ENCODE data around the gene HDAC10. TPM values are rescaled to one million over a fixed set of nuclear protein-coding genes. Genes with fewer than 3 reads are reported as not detected.

The HDAC10 gene
- total RNA-seq, 1 donor from 2014 or later = 47.9 TPM

DNA sequence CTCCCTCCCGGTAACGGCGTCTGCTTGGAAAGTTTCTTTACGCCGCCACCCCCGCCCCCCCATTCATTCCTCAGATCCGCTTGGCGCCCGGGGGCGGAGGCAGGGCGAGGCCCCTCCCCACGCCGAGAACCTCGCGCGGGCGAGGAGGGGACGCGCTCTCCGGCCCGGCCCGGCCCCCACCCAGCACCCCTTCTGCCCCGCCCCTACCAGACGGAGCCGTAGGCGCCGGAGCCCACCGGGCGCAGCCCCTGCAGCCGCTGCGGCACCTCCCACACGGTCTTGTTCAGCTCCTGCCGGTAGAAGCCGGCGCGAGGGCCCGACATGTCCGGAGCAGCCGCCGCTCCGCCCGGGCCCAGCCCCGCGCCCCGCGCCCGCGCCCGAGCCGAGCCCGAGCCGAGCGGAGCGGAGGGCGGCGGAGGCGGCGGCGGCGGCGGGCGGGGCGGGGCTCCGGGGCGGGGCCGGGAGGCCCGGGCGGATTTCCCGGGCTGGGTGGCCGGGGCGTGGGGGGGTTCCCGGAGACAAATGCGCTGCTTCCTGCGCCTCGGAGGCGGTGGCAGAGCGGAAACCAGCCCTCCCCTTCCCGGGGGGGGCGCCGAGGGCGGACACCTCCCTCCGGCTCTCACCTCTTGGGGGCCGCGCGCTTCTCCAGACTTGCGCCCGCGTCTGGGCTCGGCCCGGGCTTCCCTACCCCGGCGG lies 19.1 kb upstream of the HDAC10 start, which contains the start of gene MAPK11:
MAPK11 (minus strand) TSS at position 411 of the 696 bp plus-strand sequence; CDS start at position 323, 88 bp downstream.
- H3K4me3 ChIP-seq = peak within 1 kb of the TSS; percentile 62
- H3K27me3 ChIP-seq (ENCODE audit: low read depth) = peaks cover 5% of the 10 kb centered on the region
- H3K9me3 ChIP-seq = no peaks in the 10 kb centered on the region
- TF ChIP-seq, protein P1, sequence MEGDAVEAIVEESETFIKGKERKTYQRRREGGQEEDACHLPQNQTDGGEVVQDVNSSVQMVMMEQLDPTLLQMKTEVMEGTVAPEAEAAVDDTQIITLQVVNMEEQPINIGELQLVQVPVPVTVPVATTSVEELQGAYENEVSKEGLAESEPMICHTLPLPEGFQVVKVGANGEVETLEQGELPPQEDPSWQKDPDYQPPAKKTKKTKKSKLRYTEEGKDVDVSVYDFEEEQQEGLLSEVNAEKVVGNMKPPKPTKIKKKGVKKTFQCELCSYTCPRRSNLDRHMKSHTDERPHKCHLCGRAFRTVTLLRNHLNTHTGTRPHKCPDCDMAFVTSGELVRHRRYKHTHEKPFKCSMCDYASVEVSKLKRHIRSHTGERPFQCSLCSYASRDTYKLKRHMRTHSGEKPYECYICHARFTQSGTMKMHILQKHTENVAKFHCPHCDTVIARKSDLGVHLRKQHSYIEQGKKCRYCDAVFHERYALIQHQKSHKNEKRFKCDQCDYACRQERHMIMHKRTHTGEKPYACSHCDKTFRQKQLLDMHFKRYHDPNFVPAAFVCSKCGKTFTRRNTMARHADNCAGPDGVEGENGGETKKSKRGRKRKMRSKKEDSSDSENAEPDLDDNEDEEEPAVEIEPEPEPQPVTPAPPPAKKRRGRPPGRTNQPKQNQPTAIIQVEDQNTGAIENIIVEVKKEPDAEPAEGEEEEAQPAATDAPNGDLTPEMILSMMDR (IDR thresholded peaks at IDR 0.05) = no peak
- intact Hi-C loops (cut with DNase I) = loop anchor here (10.0 kb wide), 1 partner anchor 55 kb away; the partner anchor contains the start of gene DENND6B
- DNase-seq (no peak), ATAC-seq (peak; percentile 12 to 31)
- peak within 1 kb of the TSS; percentile 64 for H3K27ac ChIP-seq
- peaks cover 45% of the 10 kb centered on the region for H3K4me1 ChIP-seq
- peaks cover 9% of the 10 kb centered on the region for H3K36me3 ChIP-seq

DNA sequence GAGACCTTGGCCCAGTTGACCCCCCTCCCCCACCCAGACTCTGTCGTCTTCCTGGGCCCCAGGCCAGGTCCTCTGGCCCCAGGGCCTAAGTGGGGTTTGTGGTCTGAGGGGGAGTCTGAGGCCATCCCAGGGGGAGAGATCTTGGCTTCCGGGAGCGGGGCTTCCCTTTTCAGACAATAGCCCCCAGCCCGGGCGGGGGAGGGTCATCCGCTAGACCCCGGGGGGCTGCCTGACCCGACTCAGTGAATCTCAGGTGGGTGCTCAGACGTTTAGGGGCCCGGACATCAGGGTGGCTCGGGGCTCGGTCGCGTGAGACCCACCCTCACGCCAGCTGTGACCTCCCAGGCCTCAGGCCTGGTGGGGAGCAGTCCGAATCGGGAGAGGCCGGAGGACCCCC lies 18.5 kb upstream of the HDAC10 start:
- no peaks in the 10 kb centered on the region for H3K9me3 ChIP-seq
- peak overlapping the region; percentile 64 for H3K27ac ChIP-seq
- TF ChIP-seq, protein P1 (IDR thresholded peaks at IDR 0.05) = no peak
- ATAC-seq (no peak), DNase-seq (no peak)
- intact Hi-C loops (cut with DNase I) = no loop called here
- H3K4me3 ChIP-seq = peak overlapping the region; percentile 62
- peaks cover 6% of the 10 kb centered on the region for H3K36me3 ChIP-seq
- peaks cover 5% of the 10 kb centered on the region for H3K27me3 ChIP-seq (ENCODE audit: low read depth)
- H3K4me1 ChIP-seq = peaks cover 45% of the 10 kb centered on the region

DNA sequence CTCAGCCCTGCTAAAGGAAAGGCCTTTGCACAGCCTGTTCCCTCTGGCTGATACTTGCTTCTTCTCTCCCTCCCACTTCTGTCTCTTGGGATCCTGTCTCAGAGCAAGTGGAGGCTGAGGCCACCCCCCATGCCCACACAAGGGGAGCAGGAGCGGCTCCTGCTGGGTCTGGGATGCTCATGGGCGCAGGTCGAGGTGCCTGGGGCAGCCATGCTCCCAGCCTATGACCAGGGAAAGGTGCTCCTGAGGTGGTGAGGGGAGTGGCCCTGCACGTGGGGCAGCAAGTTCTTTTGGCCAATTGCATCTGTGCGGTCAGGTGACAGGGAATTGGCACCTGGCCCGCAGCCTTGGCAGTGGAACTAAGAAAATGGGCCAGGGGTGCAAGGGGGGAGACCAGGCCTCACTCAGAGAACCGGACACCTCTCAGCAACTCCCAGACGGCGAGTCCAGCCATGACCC lies 17.6 kb upstream of the HDAC10 start:
- ATAC-seq (no peak), DNase-seq (no peak)
- peaks cover 5% of the 10 kb centered on the region for H3K27me3 ChIP-seq (ENCODE audit: low read depth)
- H3K9me3 ChIP-seq = no peaks in the 10 kb centered on the region
- intact Hi-C loops (cut with DNase I) = no loop called here
- no peak overlapping the region for H3K27ac ChIP-seq
- H3K4me3 ChIP-seq = no peak overlapping the region
- TF ChIP-seq, protein P1 (IDR thresholded peaks at IDR 0.05) = no peak
- peaks cover 6% of the 10 kb centered on the region for H3K36me3 ChIP-seq
- H3K4me1 ChIP-seq = peaks cover 45% of the 10 kb centered on the region

DNA sequence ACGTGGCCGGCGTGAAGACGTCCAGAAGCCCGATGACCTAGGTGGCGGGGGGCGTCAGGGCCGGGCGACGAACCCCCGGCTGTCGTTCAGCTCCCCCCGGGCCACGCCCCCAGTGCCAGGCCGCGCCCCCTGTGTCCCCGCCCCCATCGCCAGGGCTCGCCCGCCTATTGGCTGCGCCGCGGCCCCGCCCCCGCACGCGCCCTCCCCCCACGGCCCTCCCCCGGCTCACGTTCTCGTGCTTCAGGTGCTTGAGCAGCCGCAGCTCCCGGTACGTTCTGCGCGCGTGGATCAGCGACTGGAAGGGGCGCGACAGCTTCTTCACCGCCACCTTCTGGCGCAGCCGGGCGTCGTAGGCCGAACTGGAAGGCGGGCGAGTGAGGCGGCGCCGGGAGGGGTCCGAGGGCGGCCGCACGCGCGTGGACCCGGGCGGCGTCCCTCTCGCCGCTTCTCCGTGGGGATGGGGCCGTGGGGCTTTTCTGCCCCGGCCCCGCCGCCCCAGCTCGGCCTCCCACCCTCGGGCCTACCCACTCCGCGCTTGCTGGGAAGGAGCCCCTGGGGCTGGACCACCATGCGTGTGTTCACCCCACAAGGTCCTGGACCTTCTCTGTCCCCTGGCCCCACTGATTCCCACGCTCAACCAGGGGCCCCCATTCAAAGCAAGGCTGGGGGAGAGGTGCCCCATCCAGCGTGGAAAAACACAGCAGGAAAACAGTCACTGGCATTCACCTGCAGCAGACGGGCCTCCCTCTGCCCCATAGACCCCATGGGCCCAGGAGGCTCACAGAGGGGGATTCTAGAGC lies 16.7 kb upstream of the HDAC10 start:
- Histone ChIP-seq H3K9me3 (no peaks in the 10 kb centered on the region), H3K27ac (no peak overlapping the region), H3K4me1 (peaks cover 45% of the 10 kb centered on the region), H3K4me3 (peak overlapping the region; percentile 45), H3K27me3 (ENCODE audit: low read depth) (peaks cover 7% of the 10 kb centered on the region), H3K36me3 (peaks cover 6% of the 10 kb centered on the region)
- TF ChIP-seq, protein P1 (IDR thresholded peaks at IDR 0.05) = peak; percentile 15
- peak; percentile 70 to 73 for ATAC-seq
- DNase-seq = peak; percentile 76
- intact Hi-C loops (cut with DNase I) = no loop called here

DNA sequence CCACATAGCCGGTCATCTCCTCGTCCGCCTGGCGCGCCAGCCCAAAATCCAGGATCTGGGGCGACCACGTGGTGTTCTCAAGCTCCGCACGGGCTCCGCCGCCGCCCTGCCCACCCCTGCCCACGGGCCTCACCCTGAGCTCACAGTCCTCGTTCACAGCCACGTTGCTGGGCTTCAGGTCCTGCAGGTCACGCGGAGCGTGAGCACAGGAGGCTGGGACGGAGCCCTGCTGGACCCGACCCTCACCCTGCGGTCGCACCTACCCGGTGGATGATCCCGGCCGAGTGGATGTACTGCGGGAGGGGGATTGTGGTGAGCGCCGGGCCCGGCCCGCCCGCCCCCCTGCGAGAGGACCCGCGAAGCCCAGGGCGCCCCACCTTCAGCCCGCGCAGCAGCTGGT lies 15.9 kb upstream of the HDAC10 start:
- ATAC-seq (no peak), DNase-seq (no peak)
- H3K4me1 ChIP-seq = peaks cover 43% of the 10 kb centered on the region
- no peak overlapping the region for H3K27ac ChIP-seq
- peaks cover 6% of the 10 kb centered on the region for H3K36me3 ChIP-seq
- TF ChIP-seq, protein P1 (IDR thresholded peaks at IDR 0.05) = no peak
- intact Hi-C loops (cut with DNase I) = no loop called here
- no peaks in the 10 kb centered on the region for H3K9me3 ChIP-seq
- peaks cover 15% of the 10 kb centered on the region for H3K27me3 ChIP-seq (ENCODE audit: low read depth)
- H3K4me3 ChIP-seq = peak overlapping the region; percentile 45

Data from lower lobe of right lung (tissue), 2 donors.